HT1080 (cell line): ENCODE results near the gene SGIP1. TPM values are rescaled to one million over a fixed set of nuclear protein-coding genes. Genes with fewer than 3 reads are reported as not detected.

Experiments
- DNase-seq: peaks from one replicate; pipeline ENCODE4 v3.0.0-alpha.2; 2015; ENCODE audit warnings: low read depth
- polyA plus RNA-seq, 2 experiments: library from polyadenylated mRNA; depleted of rRNA; stranded (reverse); fragments of >200 nt; gene quantifications; 2 replicates each; pipeline ENCODE4 v1.2.3, GENCODE V29; 2015
- total RNA-seq: library from RNA; depleted of rRNA; stranded (reverse); fragments of >200 nt; shearing (Covaris generic); gene quantifications from 2 replicates; pipeline ENCODE4 v1.2.3, GENCODE V29; 2014; rRNA removed

Gene SGIP1, protein sequence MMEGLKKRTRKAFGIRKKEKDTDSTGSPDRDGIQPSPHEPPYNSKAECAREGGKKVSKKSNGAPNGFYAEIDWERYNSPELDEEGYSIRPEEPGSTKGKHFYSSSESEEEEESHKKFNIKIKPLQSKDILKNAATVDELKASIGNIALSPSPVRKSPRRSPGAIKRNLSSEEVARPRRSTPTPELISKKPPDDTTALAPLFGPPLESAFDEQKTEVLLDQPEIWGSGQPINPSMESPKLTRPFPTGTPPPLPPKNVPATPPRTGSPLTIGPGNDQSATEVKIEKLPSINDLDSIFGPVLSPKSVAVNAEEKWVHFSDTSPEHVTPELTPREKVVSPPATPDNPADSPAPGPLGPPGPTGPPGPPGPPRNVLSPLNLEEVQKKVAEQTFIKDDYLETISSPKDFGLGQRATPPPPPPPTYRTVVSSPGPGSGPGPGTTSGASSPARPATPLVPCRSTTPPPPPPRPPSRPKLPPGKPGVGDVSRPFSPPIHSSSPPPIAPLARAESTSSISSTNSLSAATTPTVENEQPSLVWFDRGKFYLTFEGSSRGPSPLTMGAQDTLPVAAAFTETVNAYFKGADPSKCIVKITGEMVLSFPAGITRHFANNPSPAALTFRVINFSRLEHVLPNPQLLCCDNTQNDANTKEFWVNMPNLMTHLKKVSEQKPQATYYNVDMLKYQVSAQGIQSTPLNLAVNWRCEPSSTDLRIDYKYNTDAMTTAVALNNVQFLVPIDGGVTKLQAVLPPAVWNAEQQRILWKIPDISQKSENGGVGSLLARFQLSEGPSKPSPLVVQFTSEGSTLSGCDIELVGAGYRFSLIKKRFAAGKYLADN
- 0.08 TPM in 1 of 2 replicates, not detected in the other for total RNA-seq
- 0.08 and 0.09 TPM in 2 replicates for polyA plus RNA-seq (2015; cell fraction: cytosol; rRNA removed)
- polyA plus RNA-seq (2015; cell fraction: nucleus; rRNA removed), result 0.01 and 0.06 TPM in 2 replicates

- DNase-seq, result no peak
Measured at GRCh38 chr1:66533804-66534740, at the start of gene SGIP1. Gene SGIP1, plus strand, starts transcription at chr1:66534153. Its CDS starts 206 bp downstream, at chr1:66534359.

DNA sequence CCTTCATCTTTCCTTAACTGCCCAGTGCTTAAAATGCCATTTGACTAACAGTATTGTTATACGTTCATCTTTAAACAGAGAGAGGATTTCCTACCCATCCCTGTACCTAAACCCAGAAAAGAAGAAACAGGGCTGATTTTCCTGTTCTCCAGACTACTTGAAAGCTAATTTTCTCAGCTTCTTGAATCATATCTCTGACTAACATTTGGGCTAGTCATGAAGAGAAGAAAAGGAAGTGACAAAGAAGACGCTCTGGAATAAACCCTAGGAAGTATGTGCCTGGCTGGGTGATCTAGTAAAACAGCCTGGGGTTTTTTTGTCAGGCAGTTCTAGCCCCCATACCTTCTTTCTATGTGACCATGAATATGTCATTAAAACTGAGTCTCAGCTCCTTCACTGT is 44.8 kb upstream of the SGIP1 start:
- peak; percentile 75 for DNase-seq

GRCh38 chr1:66489972-66490601 is 43.9 kb upstream of the SGIP1 start:
- DNase-seq, result no peak

DNA sequence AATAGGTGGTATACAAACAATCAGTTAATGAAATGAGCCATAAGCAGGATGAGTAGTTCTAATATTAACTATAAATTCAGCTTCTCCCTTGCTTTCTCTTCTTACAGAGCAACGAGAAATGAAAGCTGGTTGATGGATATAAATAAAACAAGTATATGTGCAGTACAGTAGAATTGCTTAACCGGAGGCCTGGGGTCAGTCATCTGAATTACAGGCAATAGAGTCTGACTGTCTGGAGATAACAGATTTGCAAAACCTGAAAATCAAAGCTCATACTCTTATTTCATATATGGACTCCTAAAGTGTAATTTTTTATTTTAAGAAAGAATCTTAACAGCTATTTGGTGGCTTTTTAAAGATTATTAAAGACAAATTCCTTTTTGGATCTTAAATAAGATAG is 43.1 kb upstream of the SGIP1 start:
- DNase-seq, result no peak

DNA sequence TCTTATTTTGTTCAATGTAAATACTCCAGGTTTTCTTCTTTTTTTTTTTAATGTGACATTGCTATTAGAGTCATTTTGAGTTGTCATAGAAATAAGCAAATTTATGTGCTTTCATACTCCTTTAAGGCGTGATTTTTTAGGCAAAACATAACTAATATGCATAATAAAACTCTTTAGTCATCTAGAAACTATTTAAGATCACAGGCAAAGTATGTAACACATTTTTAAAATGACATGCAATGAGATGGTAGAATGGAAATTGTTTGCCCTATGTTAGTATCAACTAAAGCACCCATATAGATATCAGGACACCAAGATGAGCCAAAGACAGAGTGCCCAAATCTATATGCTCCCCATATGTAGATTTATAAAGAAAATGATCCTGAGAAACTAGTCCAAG is 41.5 kb upstream of the SGIP1 start:
- no peak for DNase-seq

DNA sequence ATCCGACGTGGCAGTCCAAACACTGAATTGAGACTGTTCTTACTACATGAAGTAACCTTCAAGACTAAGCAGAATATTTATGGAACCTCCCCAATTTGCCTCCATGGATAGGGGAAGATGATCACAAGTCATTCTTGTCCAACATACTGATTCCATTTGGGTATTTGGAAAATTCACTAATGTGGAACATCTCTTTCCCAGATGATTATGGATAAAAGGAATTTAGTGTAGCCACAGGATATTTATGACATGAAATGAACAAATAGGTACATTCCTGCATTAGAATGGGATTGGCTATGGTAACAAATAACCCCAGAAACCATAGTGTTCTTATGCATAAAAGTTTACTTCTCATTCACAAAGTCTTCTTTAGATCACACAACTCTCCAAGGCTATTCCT is 40.2 kb upstream of the SGIP1 start:
- DNase-seq, result no peak

DNA sequence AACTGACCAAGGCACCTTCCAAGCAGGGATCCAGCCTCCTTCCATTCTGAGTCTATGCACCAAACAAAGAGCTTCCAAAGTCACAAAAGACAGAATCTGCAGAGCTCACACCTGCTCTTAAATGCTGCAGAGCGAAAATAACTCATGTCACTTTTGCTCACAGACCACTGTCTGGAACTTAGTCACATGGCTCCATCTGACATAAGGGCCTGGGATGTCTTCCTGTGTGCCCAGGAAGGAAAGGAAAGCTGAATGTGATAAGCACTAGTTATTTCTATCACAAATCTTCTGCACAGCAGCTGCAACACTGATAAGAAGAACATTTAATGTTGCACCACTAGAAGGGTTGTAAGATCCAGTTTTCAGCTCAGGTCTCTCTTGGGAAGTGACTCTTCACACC is 39.5 kb upstream of the SGIP1 start:
- DNase-seq, result no peak

- DNase-seq, result no peak
Measured at GRCh38 chr1:66495495-66495894, 38.5 kb upstream of the SGIP1 start.

GRCh38 chr1:66497910-66498309 is 36.0 kb upstream of the SGIP1 start:
- no peak for DNase-seq

DNA sequence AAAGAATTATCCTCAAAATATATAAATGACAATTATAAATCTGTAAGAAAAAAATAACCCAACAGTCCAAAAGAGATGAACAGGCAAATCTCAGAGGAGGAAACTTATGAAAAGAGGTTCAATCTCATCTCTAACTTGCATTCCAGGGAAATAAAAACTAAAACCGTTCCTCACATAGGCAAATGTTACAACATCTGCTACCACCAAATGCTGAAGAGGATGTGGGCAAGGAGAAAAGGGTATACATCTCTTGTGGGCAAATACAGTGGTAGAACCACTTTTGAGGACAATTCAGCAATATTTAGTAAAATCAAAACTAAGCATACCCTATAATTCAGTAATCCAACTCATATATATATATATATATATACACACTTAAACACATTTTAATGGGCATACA is 33.7 kb upstream of the SGIP1 start:
- DNase-seq, result no peak

- no peak for DNase-seq
Measured at GRCh38 chr1:66502086-66502485, 31.9 kb upstream of the SGIP1 start.

DNA sequence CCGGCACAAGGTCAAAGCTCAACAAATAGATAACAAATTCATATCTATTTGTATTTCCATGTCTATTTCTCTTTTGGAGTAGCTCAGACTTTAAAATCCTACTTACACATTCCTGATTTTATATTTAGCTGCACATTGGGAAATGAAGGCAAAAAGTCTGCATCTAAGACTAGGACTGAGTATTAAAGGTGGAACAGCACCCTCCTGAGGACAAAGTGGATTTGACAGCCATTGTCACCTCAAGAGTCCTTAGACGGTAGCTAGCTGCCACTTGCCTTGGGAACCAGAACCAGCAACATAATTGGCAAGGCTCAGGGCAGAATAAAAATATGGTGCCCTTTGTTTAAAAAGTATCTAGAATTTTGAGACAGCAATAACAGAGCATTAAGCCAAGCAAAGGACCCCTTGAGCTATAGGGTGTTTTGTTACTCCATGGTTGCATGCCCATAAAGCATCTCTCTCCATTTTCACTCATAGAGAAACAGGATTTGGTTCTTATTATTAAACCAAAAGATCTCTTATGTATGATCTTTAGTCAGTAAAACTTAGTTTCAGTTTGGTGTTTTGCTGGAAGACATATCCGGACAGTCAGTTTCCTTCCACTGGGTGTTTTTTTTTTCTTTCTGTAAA is 30.0 kb upstream of the SGIP1 start:
- DNase-seq, result peak; percentile 33

DNA sequence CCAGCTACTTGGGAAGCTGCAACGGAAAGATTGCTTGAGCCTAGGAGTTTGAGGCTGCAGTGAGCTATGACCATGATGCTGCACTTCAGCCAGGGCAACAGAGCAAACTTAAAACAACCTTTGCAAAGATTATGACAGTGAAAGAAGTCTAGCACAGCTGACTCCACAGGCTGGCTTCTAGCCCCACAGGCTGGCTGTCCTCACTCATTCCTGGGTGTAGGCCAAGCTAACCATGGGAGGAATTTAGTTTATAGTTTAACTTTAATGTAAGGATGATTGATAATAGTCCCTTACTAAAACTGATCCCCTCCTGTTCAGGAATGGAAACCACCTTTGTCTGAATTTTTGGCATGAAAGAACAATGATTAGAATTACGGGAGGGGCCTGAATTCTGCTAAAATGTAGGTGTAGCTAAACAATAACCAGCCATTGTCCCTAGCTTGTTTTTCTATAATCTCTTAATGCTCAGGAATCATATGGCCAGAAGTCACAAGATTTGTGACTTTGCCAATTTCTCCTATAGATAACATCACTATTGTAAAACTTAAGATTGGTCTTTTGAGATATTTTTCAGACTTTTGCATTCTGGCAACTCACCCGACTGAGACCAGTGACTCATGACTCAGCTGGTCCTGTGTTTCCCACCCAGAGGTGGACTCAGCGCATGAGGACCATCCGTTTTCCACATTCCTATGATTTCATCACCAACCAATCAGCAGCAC is 28.1 kb upstream of the SGIP1 start:
- DNase-seq, result peak; percentile 60

DNA sequence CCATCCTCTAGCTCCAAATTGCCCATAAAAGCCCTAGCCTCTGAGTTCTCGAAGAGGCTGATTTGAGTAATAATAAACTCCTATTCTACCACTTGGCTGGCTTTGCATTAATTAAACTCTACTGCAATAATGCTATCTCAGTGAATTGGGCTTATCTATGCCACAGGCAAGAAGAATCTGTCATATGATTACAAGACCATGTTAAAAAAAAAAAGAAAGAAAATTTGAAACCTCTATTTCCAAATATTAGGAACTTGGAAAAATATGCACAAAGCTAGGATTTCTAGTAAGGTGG is 27.6 kb upstream of the SGIP1 start:
- no peak for DNase-seq

DNA sequence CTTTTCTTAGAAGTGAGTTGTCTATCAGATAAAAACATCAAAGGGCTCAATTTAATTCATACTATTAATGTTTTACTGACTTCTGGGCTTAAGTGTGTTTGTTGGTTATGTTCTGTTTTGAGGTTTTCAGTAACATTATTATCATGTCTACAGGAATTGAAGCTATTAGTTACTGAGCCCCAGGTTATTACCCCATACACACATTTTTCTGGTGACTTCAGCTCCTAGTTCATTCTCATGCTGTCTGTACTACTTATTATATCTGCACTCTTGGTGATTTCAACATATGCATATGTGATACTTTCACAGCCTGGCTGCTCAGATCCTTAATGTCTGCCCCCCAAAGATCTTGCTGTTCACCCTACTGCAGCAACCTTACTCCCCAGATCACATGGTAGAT is 27.0 kb upstream of the SGIP1 start:
- no peak for DNase-seq

DNA sequence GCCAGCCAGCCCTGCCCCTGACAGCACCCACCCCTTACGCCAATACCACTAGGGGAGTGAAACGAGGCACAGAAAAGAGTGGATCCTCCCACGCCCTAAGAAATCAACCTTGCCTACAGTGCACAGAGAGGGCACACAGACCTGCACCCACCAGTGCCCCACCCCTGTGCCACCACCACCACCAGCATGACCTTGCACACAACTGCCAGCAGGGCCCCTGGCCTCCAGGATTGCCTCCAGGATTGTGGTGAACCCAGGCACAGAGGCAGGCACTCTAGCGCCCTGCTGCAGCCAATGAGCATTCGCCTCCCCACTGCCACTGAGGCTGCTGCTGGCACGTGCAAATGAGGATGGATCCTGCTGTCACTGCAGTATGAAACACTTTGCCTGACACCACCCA is 23.5 kb upstream of the SGIP1 start:
- DNase-seq, result no peak

GRCh38 chr1:66511118-66511517 is 22.8 kb upstream of the SGIP1 start:
- no peak for DNase-seq

GRCh38 chr1:66517959-66518358 is 16.0 kb upstream of the SGIP1 start:
- no peak for DNase-seq

- no peak for DNase-seq
Measured at GRCh38 chr1:66518654-66519053, 15.3 kb upstream of the SGIP1 start.

DNA sequence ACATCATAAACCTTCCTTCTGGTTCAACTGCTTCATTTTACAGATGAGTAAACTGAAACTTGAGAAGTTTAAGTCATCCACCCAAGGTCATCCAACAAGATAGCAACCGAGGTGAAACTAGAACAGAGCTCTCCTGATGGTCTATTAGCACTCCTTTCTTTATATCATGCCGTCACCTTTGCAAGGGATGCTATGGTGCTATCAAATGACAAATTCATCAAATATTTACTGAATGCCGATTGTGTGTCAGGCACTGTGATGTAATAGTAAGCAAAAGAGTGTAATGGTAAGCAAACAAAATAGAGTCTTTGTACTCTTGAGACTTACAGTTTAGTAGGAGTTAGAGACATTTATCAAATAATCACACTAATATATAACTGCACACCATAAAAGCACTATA is 14.0 kb upstream of the SGIP1 start:
- DNase-seq, result no peak
